GM18870 (cell line): ENCODE measurements around the gene LGALS8.
"Not testable (repeated sequence)": the region's sequence is repeated elsewhere in the genome, so short reads cannot be mapped to it uniquely, and the experiment has no call there.

Source experiments
- ATAC-seq: cut with Tn5 transposase; IDR thresholded peaks from one replicate; pipeline ENCODE4 v1.9.1; 2021; ENCODE audit warnings: moderate library complexity; ENCODE audit not compliant: unreplicated experiment

The LGALS8 gene

DNA sequence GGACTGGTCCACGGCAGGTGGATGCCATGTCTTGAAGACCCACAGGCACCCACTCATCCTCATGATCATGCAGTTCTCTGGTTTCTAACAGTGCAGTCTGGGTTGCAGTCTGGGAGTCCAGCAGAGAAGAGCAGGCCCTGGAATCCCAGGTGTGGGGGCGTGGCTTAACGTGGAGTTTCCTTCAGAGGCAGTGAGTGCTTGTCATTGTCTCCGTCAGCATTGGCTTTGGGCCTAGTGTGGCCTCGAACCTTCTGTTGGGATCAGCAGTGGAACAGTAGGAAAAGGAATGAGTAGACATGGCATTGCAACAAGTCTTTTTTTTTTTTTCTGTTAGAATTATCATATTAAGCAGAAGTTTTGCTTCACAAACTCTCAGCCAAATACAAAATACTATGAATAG lies 12.8 kb downstream of the LGALS8 start:
- ATAC-seq = no peak

DNA sequence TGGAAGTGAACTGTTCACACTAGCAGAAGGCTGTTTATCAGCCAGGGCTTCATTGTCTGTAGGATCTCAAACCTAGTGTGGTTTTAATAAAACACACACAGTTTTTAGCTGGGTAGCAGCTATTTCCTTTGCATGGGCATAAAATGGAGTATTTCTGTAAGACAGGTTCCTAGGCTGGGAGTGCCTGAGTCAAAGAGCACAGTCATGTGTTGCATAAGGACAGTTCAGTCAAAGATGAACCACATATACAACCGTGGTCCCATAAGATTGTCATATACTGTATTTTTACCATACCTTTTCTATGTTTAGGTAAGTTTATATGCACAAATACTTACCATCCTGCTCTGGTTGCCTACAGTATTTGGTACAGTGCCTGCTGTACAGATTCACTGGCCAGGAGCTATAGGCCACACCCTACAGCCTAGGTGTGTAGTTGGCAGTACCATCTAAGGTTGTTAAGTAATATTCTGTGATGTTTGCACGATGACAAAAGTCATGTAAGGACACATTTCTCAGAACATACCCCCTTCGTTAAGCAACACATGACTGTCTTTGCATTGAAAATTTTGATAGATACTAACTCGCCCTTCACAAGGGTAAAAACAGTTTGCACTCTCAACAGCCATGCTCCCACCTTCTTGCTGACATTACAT lies 17.2 kb downstream of the LGALS8 start:
- no peak for ATAC-seq

DNA sequence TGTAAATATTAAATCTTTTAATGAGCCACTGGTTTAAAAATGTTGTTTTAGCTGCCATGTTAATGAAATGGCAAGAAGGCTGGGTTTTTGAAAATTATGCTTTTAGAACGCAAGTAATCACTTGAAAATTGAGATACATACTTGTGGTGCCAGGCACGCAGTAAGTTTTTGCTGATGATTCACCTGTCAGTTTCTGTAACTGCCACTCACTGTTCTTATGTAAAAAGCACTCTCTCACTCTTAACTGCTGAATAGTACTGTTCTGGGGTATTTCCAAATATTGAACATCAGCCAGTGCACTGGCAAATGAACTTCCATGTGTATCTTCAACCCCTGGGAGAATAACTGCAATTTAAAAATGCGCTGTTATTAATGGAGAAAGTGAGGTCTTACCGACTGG lies 17.9 kb downstream of the LGALS8 start:
- ATAC-seq = no peak

- no peak for ATAC-seq
Observed at GRCh38 chr1:236543065-236543669, 19.4 kb downstream of the LGALS8 start.

DNA sequence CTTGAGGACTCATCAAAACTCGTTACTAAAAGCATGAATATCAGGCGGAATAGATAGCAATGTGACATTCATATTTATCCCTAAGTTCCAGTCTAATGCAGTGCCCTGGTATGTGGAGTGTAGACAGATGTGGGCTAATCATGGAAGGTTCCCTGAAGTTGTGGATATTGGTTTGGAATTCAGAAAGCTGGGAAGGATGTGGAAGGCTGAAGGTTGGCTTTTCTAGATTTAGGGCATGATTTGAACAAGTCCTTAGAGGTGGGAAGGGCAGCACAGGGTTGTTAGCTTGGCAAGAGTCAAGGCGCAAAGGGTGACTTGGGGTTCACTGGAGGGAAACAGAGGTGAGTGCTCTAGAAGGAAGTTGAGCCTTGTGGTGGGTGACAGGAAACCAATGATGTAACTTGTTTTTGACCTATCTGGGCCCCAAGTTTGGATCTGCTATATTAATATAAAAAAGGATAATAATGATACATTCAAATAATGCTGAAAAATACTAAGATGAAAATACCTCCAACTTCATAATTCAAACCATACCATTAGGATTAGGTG lies 21.9 kb downstream of the LGALS8 start:
- no peak for ATAC-seq

- no peak for ATAC-seq
Observed at GRCh38 chr1:236548452-236548851, 24.7 kb downstream of the LGALS8 start.

GRCh38 chr1:236550961-236551851 lies 27.4 kb downstream of the LGALS8 start:
- ATAC-seq = no peak

- no peak for ATAC-seq
Observed at GRCh38 chr1:236552096-236552495, 28.3 kb downstream of the LGALS8 start.

DNA sequence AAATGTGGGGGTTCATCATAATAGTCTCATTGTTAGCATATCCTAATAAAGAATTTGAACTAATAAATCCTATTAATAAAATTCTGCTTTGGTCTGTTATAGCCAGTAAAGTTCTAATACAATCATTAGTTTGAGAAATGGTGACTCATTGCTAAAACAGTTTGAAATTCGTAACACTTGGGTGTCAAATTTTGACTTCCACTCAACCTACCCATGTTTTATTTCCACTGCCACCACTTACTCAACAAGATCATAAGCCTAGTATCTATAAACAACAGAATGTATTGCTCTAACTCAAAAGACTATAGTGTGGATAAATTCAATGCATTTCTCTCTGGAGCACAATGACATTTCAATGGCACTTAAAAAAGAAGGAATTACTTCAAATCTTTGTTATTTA lies 29.1 kb downstream of the LGALS8 start:
- no peak for ATAC-seq

DNA sequence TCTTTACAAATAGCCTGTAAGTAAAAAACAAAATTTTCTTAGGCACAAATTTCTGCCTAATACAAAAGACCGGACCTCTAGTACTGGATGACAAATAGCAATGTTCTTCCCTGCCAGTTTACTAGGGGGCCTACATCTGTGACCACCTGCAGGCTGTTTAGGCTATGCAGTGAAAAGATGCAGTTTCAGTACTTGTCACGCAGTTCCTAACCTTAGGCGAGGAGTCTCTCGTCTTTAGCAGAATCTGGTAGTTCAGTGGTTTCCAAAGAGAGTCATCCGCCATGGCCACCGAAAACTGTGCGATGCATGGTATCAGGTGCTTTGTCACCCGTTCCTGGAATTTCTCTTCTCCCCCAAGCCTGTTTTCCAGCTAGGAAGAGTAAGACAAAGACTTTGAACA lies 29.6 kb downstream of the LGALS8 start:
- ATAC-seq = no peak

DNA sequence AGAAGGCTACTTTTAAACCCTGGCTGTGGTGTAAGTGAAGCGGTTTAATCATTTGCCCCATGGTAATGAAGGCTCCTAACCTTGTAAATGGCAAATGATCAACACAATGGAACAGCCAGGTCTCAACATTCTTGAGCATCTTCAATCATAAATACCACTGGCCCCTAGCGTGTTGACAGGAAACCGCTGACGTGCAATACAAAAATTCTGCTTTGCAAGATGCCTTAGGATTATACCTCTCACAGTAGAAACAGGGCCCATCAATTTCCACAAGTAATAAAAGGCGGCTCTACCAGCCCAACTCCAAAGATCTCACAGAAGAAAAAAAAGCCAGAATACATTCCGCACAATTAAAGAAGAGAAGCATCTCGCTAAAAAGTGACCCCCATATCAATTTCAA lies 32.8 kb downstream of the LGALS8 start:
- ATAC-seq = no peak

DNA sequence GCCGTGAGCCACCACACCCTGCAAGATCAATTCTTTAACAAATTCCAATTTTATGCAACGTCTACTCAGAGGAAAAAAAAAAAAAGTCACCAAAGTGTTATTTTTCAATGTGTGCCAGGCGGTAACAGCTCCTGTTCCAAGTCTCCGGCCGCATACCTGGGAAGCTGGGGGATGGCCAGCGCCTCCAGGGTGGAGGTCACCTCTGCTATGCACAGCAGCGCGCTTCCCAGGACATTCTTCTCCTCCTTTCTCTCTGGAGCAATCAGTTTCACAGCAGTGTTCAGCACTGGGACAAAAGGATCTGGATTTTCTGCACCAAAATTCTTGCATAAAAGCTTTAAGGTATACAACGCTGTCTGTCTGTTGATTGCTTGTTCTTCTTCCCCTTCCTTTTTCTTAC lies 34.3 kb downstream of the LGALS8 start:
- ATAC-seq = no peak

- ATAC-seq = no peak
Observed at GRCh38 chr1:236558846-236559245, 35.1 kb downstream of the LGALS8 start.

GRCh38 chr1:236560213-236560771 lies 36.5 kb downstream of the LGALS8 start:
- no peak for ATAC-seq

DNA sequence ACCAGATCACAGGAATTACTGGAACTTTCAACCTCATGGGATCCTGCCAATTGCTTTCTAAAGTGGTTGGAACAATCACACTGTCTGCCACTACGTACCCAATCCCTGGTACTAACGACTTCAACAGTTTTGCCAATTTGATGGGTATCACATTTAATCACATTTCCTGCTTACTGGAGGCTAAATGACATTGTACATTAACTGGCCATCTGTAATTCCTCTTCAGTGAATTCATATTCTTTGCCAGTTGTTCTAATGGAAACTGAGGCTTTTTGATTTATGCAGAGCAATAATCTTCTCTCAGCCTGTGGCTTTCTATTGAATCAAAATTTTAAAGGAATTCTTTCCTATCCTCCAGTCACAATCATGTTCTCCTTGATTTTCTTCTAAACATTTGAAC lies 38.2 kb downstream of the LGALS8 start:
- no peak for ATAC-seq

DNA sequence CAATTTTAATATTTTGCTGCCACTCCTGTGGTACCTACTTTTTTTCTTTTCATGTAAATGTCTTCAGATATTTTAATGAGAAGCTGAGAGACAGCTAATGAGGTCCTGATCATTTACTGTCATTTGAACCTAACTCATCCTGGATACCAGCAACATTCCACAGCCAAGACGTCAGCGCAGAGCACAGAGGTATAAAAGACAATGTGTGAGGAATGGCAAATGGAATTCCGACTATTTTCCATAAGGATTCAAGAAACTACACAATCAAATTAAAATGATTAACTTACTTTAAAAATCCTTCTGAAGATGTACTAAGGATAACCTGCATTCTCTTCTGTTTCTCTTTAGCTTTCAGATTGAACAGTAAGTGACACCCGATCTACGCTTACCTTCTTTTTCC lies 41.7 kb downstream of the LGALS8 start:
- no peak for ATAC-seq

DNA sequence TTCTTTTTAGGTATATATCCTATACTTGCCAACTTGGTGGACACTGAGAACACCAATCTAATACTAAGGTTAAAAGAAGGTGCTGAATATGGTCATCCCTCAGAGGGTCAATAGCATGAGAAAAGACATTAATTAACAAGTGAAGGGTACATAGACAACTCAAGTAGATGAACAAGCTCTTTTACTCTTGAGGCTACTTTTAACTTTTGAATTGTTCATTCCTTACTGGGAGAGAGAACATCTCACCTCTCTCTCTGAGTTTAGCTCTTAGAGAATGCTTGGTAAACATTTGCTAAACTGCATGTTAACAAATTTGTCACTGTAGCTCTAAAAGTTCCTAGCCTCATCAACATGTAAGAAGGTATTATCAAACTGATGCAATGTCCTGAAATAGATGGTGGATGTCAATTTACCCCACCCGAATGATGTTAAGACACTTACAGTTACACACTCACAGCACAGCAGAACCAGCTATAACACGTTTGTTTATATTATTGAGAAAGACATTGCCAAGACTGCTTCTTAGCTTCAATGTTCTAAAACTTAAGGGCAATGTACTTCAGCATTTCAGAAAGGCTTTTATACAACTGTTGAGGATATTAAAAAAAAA lies 44.6 kb downstream of the LGALS8 start:
- no peak for ATAC-seq

- no peak for ATAC-seq
Observed at GRCh38 chr1:236575523-236575922, 51.7 kb downstream of the LGALS8 start.

DNA sequence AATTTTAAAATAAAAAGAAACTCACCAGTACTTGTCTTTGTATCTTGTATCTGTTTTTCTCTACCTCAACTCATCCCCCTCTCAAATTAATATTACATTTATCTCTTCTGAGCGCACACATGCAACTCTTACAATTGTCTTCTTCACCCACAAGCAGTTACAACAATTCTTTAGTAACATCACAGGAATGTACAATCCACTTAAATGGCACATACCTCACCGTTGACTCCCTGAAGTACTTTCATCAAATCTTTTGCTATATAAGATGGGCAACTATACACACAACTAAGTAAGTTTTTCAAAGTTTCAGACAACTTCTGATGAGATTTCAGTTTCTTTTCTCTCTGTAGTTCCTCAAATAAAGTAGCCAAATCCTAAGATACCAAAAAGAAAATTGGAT lies 52.2 kb downstream of the LGALS8 start:
- ATAC-seq = no peak

- ATAC-seq = not testable (repeated sequence)
Observed at GRCh38 chr1:236577041-236577440, 53.3 kb downstream of the LGALS8 start.

GRCh38 chr1:236578661-236579060 lies 54.9 kb downstream of the LGALS8 start:
- ATAC-seq = no peak
